Tibial nerve (tissue), 3 donors: ENCODE data around the gene MAP3K14.

Experiments used
- CTCF ChIP-seq, 5 experiments: fragments of 200-600 bp in 3 of 5; fragments of 450-650 bp in 2 of 5; sonication (generic) in 3 of 5; IDR thresholded peaks; one replicate each; pipeline ENCODE4 v1.5.1; 2016 to 2019; ENCODE audit warnings: antibody characterized with exemption in 5 of 5, mild to moderate bottlenecking in 3 of 5, moderate library complexity in 2 of 5
- POLR2A ChIP-seq, 2 donors: fragments of 450-650 bp; IDR thresholded peaks; one replicate each; pipeline ENCODE4 v1.6.1; 2017; ENCODE audit warnings: antibody characterized with exemption in 2 of 2, mild to moderate bottlenecking in 2 of 2, moderate library complexity in 2 of 2

GRCh38 chr17:45314741-45315647, 1.8 kb downstream of the MAP3K14 start:
- TF ChIP-seq CTCF (IDR thresholded peaks at IDR 0.05), result no peak
- TF ChIP-seq POLR2A (IDR thresholded peaks at IDR 0.05), result no peak
